GM12873 (cell line): ENCODE data around the gene HOXB1.

Experiments used
- TF ChIP-seq, protein P1 (sequence below): IDR thresholded peaks from 2 replicates; pipeline ENCODE4 v1.5.1; 2012; ENCODE audit warnings: low read depth, mild to moderate bottlenecking, moderate library complexity, low read length, control low read depth; ENCODE audit not compliant: insufficient read depth; ENCODE audit errors: missing control alignments

Gene HOXB1

DNA sequence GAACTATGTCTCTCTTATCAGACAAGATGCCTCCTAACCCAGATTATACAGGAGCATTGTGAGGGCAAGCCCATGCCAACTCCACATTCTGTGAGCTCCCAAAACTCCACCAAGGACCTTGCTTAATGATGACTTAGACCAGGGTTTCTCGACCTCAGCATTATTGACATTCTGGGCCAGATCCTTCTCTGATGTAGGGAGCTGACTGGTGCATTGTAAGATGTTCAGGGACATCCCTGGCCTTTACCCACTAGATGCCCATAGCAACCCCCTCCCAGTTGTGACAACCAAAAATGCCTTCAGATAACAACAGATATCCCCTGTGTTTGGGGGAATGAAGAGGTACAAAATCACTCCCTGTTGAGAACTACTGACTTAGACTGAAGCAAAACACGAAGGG, 43.6 kb downstream of the HOXB1 start:
- TF ChIP-seq, protein P1, sequence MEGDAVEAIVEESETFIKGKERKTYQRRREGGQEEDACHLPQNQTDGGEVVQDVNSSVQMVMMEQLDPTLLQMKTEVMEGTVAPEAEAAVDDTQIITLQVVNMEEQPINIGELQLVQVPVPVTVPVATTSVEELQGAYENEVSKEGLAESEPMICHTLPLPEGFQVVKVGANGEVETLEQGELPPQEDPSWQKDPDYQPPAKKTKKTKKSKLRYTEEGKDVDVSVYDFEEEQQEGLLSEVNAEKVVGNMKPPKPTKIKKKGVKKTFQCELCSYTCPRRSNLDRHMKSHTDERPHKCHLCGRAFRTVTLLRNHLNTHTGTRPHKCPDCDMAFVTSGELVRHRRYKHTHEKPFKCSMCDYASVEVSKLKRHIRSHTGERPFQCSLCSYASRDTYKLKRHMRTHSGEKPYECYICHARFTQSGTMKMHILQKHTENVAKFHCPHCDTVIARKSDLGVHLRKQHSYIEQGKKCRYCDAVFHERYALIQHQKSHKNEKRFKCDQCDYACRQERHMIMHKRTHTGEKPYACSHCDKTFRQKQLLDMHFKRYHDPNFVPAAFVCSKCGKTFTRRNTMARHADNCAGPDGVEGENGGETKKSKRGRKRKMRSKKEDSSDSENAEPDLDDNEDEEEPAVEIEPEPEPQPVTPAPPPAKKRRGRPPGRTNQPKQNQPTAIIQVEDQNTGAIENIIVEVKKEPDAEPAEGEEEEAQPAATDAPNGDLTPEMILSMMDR: no peak

DNA sequence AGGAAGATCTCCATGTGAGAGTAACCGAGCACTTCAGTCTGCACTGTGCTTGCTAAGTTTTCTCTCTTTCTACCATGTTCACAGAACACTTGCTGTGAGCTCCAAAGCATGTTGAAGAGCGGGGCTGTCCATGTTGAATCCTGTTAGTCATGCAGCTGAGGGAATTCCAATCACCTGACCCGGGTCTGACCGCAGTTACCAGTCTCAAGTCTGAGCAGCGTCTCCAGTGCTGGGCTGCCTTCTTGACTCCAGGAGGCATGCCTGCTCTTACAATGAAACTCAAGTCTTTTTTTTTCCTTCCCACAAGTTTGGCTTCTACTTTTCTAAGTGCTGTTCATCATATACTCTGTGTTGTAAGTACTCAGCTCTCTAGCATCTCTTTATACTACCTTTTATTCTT, 44.3 kb downstream of the HOXB1 start:
- TF ChIP-seq, protein P1: no peak

DNA sequence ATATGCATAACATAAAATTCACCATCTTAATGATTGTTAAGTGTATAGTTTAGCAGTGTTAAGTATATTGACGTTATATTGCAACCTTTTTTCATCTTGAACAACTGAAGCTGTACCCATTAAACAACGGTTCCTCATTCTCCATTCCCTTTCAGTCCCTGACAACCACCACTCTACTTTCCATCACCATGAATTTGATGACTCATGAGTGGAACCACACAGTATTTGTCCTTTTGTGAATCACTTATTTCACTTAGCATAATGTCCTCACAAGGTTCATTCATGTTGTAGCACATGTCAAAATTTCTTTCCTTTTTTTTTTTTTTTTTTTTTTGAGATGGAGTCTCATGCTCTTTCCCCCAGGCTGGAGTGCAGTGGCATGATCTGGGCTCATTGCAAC, 46.0 kb downstream of the HOXB1 start:
- TF ChIP-seq, protein P1: no peak

DNA sequence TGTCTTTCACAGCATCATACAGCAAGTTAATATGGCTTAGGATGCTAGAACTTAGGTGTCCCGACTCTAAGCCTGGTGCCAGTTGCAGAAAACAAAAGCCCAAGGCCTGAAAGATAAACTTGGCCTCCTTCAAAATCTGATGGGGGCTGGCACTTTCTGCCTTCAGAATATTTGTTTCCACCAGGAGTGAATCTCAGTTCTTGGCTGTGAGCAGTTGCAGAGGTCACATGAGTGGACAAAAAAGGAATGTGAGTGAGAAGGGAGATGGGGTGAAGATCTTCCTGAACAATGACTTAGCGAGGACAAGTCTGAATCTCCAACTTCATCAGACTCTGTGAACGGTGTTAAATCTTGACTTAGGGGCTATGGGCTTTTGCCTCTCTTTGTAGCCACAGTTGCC, 46.6 kb downstream of the HOXB1 start:
- TF ChIP-seq, protein P1: no peak

DNA sequence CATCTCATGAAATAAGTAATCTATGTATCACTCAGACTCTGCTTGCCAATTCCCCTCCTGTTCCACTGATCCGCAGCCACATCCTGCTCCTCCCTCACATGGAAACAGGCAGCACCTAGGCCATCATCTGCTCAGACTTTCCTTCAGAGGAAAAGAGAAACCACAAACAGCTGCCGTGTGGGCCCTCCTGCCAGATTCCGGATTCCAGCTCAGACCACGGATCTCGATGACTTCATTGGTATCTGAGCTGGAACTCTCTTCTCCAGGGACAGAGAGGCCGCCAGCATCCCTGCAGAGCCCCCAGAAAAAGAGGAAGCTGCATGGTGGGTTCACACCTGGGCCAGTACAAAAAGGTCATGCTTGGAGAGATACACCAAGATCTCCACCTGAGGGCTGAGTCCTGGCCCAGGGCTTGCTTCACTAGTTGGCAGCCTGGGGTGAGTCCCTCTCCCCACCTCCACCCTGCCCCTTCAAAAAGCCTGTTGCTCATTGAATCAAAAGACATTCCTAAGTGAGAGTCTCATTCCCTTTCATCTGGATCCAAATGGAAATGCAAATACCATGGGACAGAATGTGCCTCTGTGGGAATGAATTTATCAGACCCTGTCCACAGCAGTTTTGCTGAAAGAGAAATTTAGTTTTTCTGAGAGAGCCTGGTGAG, 47.2 kb downstream of the HOXB1 start:
- TF ChIP-seq, protein P1: no peak

DNA sequence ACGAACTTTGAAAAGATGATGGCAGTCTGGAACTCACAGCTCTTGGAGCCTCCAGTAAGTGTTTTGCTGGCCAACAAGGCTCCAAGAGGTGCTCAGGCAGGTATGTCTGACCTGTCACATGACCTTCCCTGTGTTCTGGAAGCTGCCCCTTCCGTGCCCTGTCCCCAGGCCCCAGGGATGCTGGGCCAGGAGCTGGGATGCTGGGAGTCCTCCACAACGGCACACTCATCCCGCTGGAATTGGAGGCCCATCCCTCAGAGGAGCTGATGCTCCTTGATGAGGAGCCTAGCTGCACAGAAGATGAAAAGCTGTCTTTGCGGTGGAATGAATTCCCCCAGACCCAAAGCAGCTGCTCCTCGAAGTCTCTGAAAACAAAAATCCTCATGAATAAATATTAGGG, 47.8 kb downstream of the HOXB1 start:
- TF ChIP-seq, protein P1: no peak

DNA sequence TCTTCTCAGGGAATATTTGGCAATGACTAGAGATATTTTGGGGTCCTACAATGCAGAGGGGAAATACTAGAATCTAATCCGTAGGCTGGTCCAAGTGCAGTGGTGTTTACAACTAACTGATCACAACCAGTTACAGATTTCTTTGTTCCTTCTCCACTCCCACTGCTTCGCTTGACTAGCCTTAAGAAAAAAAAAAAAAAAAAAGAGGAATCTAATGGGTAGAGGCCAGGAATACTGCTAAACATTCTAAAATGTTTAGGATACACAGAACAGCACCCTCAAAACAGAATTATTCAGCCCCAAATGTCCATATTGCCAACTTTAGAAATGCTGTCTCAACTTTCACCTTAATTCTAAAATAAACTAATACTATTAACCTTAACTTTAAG, 51.8 kb downstream of the HOXB1 start:
- TF ChIP-seq, protein P1: no peak
